HFF-Myc (cell line): ENCODE results near the gene CMC2.

Source experiments
- DNase-seq: peaks from one replicate; pipeline ENCODE4 v3.0.0-alpha.2; 2011; ENCODE audit warnings: low read depth; ENCODE audit errors: extremely low read depth
- H3K4me3 ChIP-seq: replicated peaks from 2 replicates; pipeline ENCODE4 v1.5.1; 2011; ENCODE audit warnings: low read depth, mild to moderate bottlenecking, control low read depth, low read length
- TF ChIP-seq, protein P1 (sequence below): IDR thresholded peaks from 2 replicates; pipeline ENCODE4 v1.5.1; 2012; ENCODE audit warnings: mild to moderate bottlenecking, low read depth, low read length, control low read depth; ENCODE audit errors: missing control alignments

Gene CMC2

DNA sequence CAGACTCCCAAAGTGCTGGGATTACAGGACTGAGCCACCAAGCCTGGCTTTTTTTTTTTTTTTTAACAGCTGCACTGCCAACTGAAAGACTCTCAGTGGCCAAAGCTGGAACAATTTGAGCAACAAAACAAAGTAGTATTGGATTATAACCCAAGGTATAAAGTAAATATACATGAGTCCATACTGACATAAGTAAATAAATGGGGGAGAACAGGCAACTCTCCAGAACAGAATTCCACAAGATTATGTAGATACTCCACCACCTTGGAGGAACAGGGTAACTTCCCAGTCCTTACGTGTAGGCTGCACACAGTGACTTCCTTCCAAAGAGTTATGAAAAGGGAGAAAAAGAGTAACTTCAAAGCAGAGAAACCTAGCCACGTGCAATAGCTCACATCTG lies 15.7 kb downstream of the CMC2 start:
- TF ChIP-seq, protein P1, sequence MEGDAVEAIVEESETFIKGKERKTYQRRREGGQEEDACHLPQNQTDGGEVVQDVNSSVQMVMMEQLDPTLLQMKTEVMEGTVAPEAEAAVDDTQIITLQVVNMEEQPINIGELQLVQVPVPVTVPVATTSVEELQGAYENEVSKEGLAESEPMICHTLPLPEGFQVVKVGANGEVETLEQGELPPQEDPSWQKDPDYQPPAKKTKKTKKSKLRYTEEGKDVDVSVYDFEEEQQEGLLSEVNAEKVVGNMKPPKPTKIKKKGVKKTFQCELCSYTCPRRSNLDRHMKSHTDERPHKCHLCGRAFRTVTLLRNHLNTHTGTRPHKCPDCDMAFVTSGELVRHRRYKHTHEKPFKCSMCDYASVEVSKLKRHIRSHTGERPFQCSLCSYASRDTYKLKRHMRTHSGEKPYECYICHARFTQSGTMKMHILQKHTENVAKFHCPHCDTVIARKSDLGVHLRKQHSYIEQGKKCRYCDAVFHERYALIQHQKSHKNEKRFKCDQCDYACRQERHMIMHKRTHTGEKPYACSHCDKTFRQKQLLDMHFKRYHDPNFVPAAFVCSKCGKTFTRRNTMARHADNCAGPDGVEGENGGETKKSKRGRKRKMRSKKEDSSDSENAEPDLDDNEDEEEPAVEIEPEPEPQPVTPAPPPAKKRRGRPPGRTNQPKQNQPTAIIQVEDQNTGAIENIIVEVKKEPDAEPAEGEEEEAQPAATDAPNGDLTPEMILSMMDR = no peak
- DNase-seq = no peak

DNA sequence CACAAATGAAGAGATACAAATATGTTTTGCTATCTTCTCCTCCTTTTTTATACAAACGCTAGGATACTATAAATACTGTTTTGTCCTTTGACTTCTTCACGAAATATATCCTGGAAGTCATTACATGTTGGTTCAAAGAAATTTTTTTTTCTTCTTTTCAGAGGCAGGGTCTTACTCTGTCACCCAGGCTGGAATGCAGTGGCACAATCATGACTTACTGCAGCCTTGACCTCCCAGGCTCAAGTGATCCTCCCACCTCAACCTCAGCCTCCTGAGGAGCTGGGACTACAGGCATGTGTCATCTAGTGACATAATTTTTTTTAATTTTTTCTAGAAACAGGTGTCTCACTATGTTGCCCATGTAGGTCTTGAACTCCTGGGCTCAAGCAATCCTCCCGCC lies 16.1 kb downstream of the CMC2 start:
- H3K4me3 ChIP-seq = no peak overlapping the region
- TF ChIP-seq, protein P1 = no peak
- DNase-seq = no peak

More for the DNA sequence above, 15.7 kb downstream of the CMC2 start:
- H3K4me3 ChIP-seq = no peak overlapping the region

DNA sequence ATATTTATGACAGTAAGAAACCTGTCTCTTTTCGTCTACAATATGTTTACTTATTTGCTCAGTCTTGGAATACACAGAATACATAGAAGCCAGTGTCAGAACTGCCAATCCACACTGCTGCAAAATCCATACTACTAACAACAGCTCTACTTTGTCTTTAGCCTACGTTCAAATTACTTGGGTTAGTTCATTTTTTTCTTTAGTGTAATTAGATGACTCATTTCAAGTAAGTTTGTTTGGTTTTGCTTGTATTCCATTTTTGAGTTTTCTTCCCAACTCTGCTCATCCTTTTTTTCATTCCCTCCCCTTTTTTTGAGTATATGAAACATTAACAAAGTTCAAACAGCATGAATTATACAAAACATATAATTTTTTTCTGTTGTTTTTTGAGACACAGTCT lies 16.9 kb downstream of the CMC2 start:
- TF ChIP-seq, protein P1 = no peak
- DNase-seq = no peak

DNA sequence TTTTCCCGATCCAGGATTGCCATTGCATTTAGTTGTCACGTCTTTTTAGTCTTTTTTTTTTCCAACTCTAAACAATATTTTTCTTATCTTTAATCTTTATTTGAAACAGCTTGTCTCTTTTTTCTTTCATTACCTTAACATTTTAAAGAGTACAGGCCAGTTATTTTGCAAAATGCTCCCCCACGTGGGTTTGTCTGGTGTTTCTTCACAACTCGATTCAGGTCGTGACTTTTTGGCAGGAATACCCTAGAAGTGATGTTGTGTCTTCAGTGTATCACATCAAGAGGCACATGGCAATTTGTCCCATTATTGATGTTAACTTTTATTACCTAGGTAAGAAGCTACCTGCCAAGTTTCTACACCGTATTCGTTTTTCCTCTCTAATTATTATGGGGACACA lies 17.9 kb downstream of the CMC2 start:
- DNase-seq = no peak
- no peak overlapping the region for H3K4me3 ChIP-seq
- TF ChIP-seq, protein P1 = no peak

More for the DNA sequence above, 16.9 kb downstream of the CMC2 start:
- H3K4me3 ChIP-seq = no peak overlapping the region

DNA sequence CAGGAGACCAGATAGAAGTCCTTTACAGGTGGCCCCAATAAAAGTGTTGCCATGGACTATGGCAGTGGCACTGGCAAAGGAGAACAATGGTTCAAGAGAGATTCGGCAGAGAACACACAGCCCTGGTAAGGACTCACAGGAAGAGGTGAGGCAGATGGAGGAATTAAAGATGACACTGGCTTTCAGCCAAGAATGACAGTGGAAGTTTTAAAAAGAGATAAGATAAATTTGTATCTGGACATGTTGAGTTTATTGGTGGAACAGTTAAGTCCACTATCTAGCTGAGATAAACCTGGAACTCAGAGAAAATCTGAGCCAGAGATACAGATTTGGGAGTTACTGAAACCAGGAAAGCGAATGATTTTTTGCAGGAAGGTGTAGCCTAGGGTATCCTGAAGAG lies 20.1 kb downstream of the CMC2 start:
- TF ChIP-seq, protein P1 = no peak
- H3K4me3 ChIP-seq = no peak overlapping the region
- no peak for DNase-seq

DNA sequence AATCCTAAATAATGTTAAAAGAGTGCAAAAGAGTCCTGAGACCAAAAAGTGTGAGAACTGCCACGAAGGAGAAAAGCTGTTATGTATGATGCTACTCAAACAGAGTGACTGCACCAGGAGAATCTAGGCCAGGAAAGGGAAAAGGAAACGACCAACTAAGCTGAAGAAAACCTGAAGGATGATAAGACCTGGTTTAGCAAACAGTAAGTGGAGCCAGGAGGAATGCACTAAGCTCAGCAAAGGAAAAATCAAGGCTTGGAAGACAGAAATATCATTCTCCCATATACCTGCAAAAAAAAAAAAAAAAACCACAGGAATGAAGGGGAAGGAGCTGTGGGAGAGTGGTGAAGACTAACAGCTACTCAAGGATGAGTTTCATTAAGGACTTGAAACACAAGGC lies 21.1 kb downstream of the CMC2 start:
- no peak overlapping the region for H3K4me3 ChIP-seq
- TF ChIP-seq, protein P1 = no peak
- no peak for DNase-seq
